GM18511 (cell line): ENCODE results near the gene CLRN3.

Experiments
- ATAC-seq: cut with Tn5 transposase; IDR thresholded peaks from one replicate; pipeline ENCODE4 v1.9.1; 2021; ENCODE audit warnings: mild to moderate bottlenecking, moderate library complexity; ENCODE audit not compliant: unreplicated experiment

CLRN3 gene

GRCh38 chr10:127919418-127920271, 26.9 kb upstream of the CLRN3 start:
- ATAC-seq, result no peak

DNA sequence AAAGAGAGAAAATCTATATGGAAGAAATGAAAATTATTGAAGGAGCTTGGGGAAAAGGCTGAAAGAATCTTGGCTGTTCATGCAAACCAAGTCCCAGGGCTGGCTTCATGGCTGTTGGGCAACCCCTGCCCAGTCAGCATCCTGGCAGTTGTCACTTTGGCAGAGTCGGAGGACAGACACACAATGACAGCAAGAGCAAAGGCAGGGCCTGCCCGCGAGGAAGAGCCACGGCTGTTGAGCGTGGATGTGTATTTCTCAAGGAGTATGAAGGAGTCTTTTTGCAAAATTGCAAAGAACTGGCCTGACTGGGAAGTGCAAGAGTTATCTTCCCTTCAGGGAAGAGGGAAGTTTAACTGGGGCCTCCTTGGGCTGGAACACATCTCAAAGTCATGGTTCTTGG, 25.8 kb upstream of the CLRN3 start:
- ATAC-seq, result no peak

- ATAC-seq, result no peak
Measured at GRCh38 chr10:127916826-127917225, 24.1 kb upstream of the CLRN3 start.

- ATAC-seq, result no peak
Measured at GRCh38 chr10:127915324-127915723, 22.6 kb upstream of the CLRN3 start.

- no peak for ATAC-seq
Measured at GRCh38 chr10:127913368-127913759, 20.6 kb upstream of the CLRN3 start.

DNA sequence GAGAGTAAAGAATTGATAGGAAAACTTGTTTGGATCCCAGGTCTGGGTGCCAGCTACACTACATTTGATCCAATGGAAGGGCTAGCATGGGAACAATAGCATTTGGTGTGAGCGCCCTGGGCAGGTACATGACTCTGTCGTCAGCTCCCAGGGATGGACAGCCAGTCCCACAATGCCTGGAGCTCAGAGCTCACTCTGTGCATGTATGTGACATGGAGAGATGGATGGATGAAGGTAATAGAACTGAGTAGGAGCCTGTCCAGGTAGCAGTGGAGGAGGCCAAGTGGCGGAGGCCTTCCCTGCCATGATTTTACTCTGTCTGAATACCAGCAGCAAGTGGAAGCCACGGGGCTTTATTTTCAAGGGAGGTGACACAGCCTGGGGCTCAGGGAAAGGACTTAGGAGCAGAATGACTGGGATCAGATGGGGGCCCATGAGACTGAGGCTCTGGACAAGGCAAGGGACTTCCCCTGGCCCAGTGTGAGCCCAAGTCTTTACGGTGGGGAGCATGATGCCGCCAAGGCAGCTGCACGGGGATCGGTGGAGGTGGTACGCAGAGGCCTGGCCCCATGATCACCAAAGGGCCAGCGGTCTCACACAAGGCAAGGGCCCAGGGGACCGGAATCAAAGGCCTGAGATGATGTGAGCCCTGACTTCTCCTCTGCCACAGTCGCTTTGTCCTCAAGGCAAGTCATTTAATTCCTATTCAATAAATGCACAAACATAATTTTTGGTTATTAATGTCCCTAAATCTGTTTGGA, 20.0 kb upstream of the CLRN3 start:
- ATAC-seq, result no peak

GRCh38 chr10:127911867-127912257, 19.1 kb upstream of the CLRN3 start:
- no peak for ATAC-seq

GRCh38 chr10:127911218-127911866, 18.6 kb upstream of the CLRN3 start:
- no peak for ATAC-seq

GRCh38 chr10:127910464-127910770, 17.7 kb upstream of the CLRN3 start:
- ATAC-seq, result no peak

- no peak for ATAC-seq
Measured at GRCh38 chr10:127909716-127910463, 17.1 kb upstream of the CLRN3 start.

DNA sequence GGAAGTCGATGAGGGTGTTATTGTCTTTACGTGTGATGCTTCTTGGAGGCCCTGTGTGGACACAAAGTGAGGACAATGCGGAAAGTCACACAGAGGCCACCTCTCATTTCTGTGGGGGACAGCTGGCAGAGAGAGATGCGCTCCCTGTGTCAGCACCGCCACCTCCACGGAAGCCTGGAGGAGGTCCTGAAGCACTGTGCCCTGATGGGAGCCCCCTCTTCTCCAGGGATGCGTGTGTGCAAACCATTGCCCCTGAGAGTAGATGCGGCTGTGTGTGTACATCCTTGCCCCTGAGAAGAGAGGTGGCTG, 16.2 kb upstream of the CLRN3 start:
- no peak for ATAC-seq

- ATAC-seq, result no peak
Measured at GRCh38 chr10:127908106-127908958, 15.6 kb upstream of the CLRN3 start.

GRCh38 chr10:127907411-127908105, 14.8 kb upstream of the CLRN3 start:
- peak; percentile 23 for ATAC-seq

GRCh38 chr10:127906548-127907377, 14.0 kb upstream of the CLRN3 start, which contains the start of gene PTPRE:
Gene PTPRE (plus strand): TSS chr10:127907103. CDS start chr10:128040882, 133,779 bp downstream.
- ATAC-seq, result peak; percentile 92

DNA sequence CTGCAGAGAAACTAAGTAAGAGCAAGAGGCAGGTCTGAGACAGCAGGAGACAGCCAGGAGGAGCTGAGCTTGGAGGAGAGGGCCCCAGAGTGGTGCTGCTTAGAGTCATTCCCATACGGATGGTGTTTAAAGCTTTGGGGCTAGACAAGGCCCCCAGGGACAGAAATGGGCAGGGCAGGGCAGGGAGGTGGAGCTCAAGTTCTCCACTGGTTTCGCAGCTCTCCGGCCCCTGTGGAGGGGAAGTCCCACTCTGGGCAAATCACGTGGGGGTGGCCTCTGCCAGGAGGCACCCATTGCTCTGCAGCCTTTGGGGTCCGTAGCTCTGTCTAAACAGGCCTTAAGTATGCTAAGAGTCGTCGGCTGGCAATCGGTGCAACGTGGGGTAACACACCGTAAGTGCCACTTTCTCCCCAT, 13.1 kb upstream of the CLRN3 start:
- ATAC-seq, result no peak

GRCh38 chr10:127905001-127905847, 12.5 kb upstream of the CLRN3 start:
- no peak for ATAC-seq

GRCh38 chr10:127904311-127905000, 11.7 kb upstream of the CLRN3 start:
- ATAC-seq, result no peak
